GM13976 (cell line): ENCODE measurements around the gene RAD23A.
"Not testable (repeated sequence)": the region's sequence is repeated elsewhere in the genome, so short reads cannot be mapped to it uniquely, and the experiment has no call there.

Experiments
- DNase-seq: peaks from one replicate; pipeline ENCODE4 v3.0.0; 2012; ENCODE audit warnings: low spot score
- CTCF ChIP-seq: IDR thresholded peaks from 2 replicates; pipeline ENCODE4 v1.5.1; 2012; ENCODE audit warnings: borderline replicate concordance, mild to moderate bottlenecking; ENCODE audit not compliant: insufficient read depth; ENCODE audit errors: extremely low read depth, missing control alignments, control extremely low read depth
- in situ Hi-C: fragments of 300-500 bp; cut with MboI; formaldehyde crosslinking; loops from one replicate; pipeline ENCODE4 v1.12.0; 2022; ENCODE audit warnings: low sequenced_read_pairs, mixed read lengths, inconsistent platforms; ENCODE audit not compliant: unreplicated experiment

The RAD23A gene

GRCh38 chr19:12946092-12946721, 545 bp downstream of the RAD23A start:
- peak; percentile 74 for DNase-seq
- in situ Hi-C loops: no loop called here
- no peak for TF ChIP-seq CTCF

GRCh38 chr19:12946731-12947496, 1.3 kb downstream of the RAD23A start:
- in situ Hi-C loops: no loop called here
- no peak for TF ChIP-seq CTCF
- no peak for DNase-seq

GRCh38 chr19:12947702-12948611, 2.3 kb downstream of the RAD23A start:
- DNase-seq: no peak
- in situ Hi-C loops: no loop called here
- no peak for TF ChIP-seq CTCF

GRCh38 chr19:12948612-12949362, 3.1 kb downstream of the RAD23A start:
- no peak for TF ChIP-seq CTCF
- DNase-seq: no peak
- in situ Hi-C loops: no loop called here

GRCh38 chr19:12949363-12950283, 4.0 kb downstream of the RAD23A start:
- no peak for DNase-seq
- in situ Hi-C loops: no loop called here
- no peak for TF ChIP-seq CTCF

GRCh38 chr19:12952050-12952449, 6.4 kb downstream of the RAD23A start:
- in situ Hi-C loops, DNase-seq: not testable (repeated sequence)
